ENCODE measurements around the gene TEKT3. TPM values are rescaled to one million over a fixed set of nuclear protein-coding genes. Genes with fewer than 3 reads are reported as not detected.

The TEKT3 gene
- total and polyA plus RNA-seq, 8 donors = 0.41 to 3.6 (median 2.9) TPM

DNA sequence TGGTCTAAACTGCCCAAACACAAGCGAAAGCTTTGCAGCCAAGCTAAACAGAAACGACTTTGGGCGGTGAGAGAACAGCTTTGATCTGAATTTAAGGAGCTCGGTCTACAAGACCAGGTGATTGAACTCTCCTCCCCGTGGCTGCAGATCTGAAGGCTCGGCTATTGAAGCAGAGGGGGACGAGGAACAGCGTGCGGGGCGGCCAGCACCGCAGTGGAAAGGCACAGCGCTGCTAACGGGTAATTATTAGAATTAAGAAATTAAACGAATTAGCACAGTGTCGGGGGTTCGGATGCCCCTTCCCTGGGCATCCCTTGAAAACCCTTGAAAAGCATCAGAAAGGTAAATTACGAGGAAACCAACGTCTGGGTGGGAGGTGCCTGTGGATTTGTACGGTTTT is 431 bp downstream of the TEKT3 start:
- Histone ChIP-seq H3K27ac (no peak overlapping the region), H3K36me3 (no peaks in the 10 kb centered on the region), H3K9me3 (peaks cover 0 to 3% of the 10 kb centered on the region in 2 donors), H3K27me3 (peaks cover 14 to 59% of the 10 kb centered on the region in 2 donors), H3K4me3 (peak overlapping the region; percentile 38 to 40), H3K4me1 (no peaks in the 10 kb centered on the region)
- intact Hi-C loops (cut with DNase I) = no loop called here
- ATAC-seq (peak; percentile 56), DNase-seq (no peak)
- TF ChIP-seq, protein P1, sequence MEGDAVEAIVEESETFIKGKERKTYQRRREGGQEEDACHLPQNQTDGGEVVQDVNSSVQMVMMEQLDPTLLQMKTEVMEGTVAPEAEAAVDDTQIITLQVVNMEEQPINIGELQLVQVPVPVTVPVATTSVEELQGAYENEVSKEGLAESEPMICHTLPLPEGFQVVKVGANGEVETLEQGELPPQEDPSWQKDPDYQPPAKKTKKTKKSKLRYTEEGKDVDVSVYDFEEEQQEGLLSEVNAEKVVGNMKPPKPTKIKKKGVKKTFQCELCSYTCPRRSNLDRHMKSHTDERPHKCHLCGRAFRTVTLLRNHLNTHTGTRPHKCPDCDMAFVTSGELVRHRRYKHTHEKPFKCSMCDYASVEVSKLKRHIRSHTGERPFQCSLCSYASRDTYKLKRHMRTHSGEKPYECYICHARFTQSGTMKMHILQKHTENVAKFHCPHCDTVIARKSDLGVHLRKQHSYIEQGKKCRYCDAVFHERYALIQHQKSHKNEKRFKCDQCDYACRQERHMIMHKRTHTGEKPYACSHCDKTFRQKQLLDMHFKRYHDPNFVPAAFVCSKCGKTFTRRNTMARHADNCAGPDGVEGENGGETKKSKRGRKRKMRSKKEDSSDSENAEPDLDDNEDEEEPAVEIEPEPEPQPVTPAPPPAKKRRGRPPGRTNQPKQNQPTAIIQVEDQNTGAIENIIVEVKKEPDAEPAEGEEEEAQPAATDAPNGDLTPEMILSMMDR (IDR thresholded peaks at IDR 0.05) = no peak

DNA sequence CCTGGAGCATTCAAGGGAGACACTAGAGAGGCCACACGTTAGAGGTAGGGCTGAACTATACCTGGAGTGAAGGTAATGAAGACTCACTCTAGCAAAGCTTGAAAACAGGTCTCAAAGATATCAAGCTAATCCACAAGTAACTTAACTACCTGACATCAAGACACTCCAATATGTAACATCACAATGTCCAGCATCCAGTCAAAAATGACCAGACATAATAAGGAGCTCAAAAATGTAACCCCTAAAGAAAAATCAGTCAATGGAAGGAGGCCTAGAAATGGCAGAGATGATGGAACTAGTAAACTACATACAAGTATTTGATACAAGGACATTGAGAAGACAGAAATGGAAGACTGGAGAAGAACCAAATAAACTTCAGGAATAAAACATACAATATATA is 6.0 kb downstream of the TEKT3 start:
- intact Hi-C loops (cut with DNase I) = no loop called here
- Histone ChIP-seq H3K27me3 (peaks cover 4 to 6% of the 10 kb centered on the region in 2 donors), H3K36me3 (no peaks in the 10 kb centered on the region), H3K27ac (no peak overlapping the region), H3K4me1 (no peaks in the 10 kb centered on the region), H3K4me3 (no peak overlapping the region), H3K9me3 (peaks cover 0 to 10% of the 10 kb centered on the region in 2 donors)
- TF ChIP-seq, protein P1 (IDR thresholded peaks at IDR 0.05) = no peak
- DNase-seq (no peak), ATAC-seq (no peak)

DNA sequence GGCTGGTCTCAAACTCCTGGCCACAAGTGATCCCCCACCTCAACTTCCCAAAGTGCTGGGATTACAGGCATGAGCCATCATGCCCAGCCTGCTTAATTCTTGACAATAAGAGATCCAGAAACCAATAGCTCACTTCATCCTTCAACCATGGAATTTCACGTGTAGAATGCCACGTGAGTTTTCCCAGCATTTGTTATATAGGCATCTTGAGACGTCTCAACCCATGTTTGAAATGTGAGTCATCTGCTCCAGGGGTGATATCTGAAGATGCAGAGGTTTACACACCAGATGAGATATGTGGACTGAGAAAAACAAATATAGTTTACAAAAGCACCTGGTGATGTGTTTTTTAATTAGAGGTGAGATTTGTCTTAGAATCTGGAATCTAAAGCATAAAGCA is 7.1 kb downstream of the TEKT3 start:
- no peaks in the 10 kb centered on the region for H3K27me3 ChIP-seq
- no peaks in the 10 kb centered on the region for H3K36me3 ChIP-seq
- DNase-seq (no peak), ATAC-seq (no peak)
- no peak overlapping the region for H3K4me3 ChIP-seq
- TF ChIP-seq, protein P1 (IDR thresholded peaks at IDR 0.05) = no peak
- no peaks in the 10 kb centered on the region for H3K4me1 ChIP-seq
- intact Hi-C loops (cut with DNase I) = no loop called here
- H3K9me3 ChIP-seq = peaks cover 0 to 10% of the 10 kb centered on the region in 2 donors
- H3K27ac ChIP-seq = no peak overlapping the region

DNA sequence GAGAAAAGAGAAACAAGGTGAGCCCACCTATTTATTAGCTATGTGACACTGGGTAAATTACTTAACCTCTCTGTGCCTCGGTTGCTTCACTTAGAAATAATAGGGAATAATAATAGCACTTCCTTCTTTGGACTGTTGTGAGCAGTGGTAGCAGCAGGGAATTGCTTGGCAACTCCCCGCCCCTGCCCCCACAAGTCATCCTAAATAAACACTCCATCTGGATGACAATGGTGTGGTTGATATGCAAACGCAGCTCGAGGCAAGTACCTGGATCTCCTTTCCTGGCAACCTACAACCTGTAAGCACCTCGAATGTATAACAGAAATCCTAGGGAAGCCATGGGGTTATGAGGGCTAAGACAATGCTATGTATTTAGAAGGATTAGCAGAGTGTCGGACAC is 9.1 kb downstream of the TEKT3 start:
- H3K27me3 ChIP-seq = no peaks in the 10 kb centered on the region
- H3K27ac ChIP-seq = no peak overlapping the region
- H3K9me3 ChIP-seq = peaks cover 0 to 7% of the 10 kb centered on the region in 2 donors
- H3K4me3 ChIP-seq = no peak overlapping the region
- H3K36me3 ChIP-seq = no peaks in the 10 kb centered on the region
- ATAC-seq (peak; percentile 41), DNase-seq (no peak)
- intact Hi-C loops (cut with DNase I) = no loop called here
- H3K4me1 ChIP-seq = no peaks in the 10 kb centered on the region
- TF ChIP-seq, protein P1 (IDR thresholded peaks at IDR 0.05) = no peak

DNA sequence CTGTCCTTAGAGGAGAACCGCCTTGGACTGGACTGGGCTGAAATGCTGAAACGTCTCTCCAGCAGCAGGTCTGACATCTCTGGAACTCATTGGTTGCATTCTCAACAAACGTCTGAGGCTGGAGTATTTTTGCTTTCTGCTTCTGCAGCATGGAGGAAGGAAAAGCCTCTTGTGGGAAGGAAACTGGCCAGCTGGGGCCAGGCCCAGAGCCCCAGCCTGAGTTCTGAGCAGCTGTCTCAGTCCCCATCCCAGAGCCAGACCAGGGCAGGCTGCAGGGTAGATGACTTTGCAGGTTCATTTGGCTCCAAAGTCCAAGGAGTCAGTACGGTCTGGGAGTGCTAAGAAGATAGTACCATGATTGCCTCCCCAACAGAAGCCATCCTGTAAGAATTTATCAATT is 18.3 kb downstream of the TEKT3 start:
- intact Hi-C loops (cut with DNase I) = no loop called here
- Histone ChIP-seq H3K27ac (no peak overlapping the region), H3K9me3 (no peaks in the 10 kb centered on the region), H3K36me3 (no peaks in the 10 kb centered on the region), H3K27me3 (no peaks in the 10 kb centered on the region), H3K4me1 (no peaks in the 10 kb centered on the region), H3K4me3 (no peak overlapping the region)
- TF ChIP-seq, protein P1 (IDR thresholded peaks at IDR 0.05) = no peak
- ATAC-seq (no peak), DNase-seq (no peak)

Measured in left lung (tissue), 10 donors.